HepG2 (cell line): ENCODE measurements around the gene SBK3. TPM values are rescaled to one million over a fixed set of nuclear protein-coding genes. Genes with fewer than 3 reads are reported as not detected.

Experiments
- AGO2 ChIP-seq: fragments of 200-400 bp; formaldehyde crosslinking; optimal IDR thresholded peaks from 2 replicates; pipeline ENCODE3; 2017; ENCODE audit warnings: mild to moderate bottlenecking, low read depth, low read length, moderate library complexity
- ATF4 ChIP-seq, 2 experiments: fragments of 450-650 bp in 1 of 2; sonication (generic) in 1 of 2; formaldehyde crosslinking; IDR thresholded peaks; 2 replicates each; pipeline versions ENCODE4 v1.5.0 to v1.8.0; 2020 to 2022; ENCODE audit warnings: mild to moderate bottlenecking in 1 of 2, missing genetic modification reagents in 1 of 2
- E2F2 ChIP-seq: sonication (generic); formaldehyde crosslinking; IDR thresholded peaks from 2 replicates; pipeline ENCODE4 v1.4.0; 2020; ENCODE audit warnings: missing genetic modification reagents, borderline replicate concordance
- NKX3-1 ChIP-seq: sonication (generic); formaldehyde crosslinking; IDR thresholded peaks from 2 replicates; pipeline ENCODE4 v1.5.0; 2020; ENCODE audit warnings: missing genetic modification reagents
- SOX5 ChIP-seq: IDR thresholded peaks from 2 replicates; pipeline ENCODE4 v1.6.1; 2016; ENCODE audit warnings: borderline replicate concordance
- TAF1 ChIP-seq: sonication (generic); formaldehyde crosslinking; IDR thresholded peaks from 2 replicates; pipeline ENCODE4 v1.4.0; 2020; ENCODE audit warnings: missing genetic modification reagents
- TFE3 ChIP-seq: IDR thresholded peaks from 2 replicates; pipeline ENCODE4 v1.6.1; 2016
- ZBTB38 ChIP-seq: sonication (generic); formaldehyde crosslinking; IDR thresholded peaks from 2 replicates; pipeline ENCODE4 v1.5.1; 2020; ENCODE audit warnings: mild to moderate bottlenecking, missing genetic modification reagents
- ZBTB44 ChIP-seq: sonication (generic); formaldehyde crosslinking; IDR thresholded peaks from 2 replicates; pipeline ENCODE4 v1.4.0; 2020; ENCODE audit warnings: missing genetic modification reagents
- ZNF10 ChIP-seq: sonication (generic); formaldehyde crosslinking; IDR thresholded peaks from 2 replicates; pipeline ENCODE4 v1.4.0; 2020; ENCODE audit warnings: mild to moderate bottlenecking, low read depth, missing genetic modification reagents, borderline replicate concordance
- ZNF225 ChIP-seq: sonication (generic); formaldehyde crosslinking; IDR thresholded peaks from 2 replicates; pipeline ENCODE4 v1.4.0; 2020; ENCODE audit warnings: mild to moderate bottlenecking, missing genetic modification reagents
- ZNF280D ChIP-seq: sonication (generic); formaldehyde crosslinking; IDR thresholded peaks from 2 replicates; pipeline ENCODE4 v1.5.1; 2020; ENCODE audit warnings: mild to moderate bottlenecking, missing genetic modification reagents
- ZNF432 ChIP-seq: sonication (generic); formaldehyde crosslinking; IDR thresholded peaks from 2 replicates; pipeline ENCODE4 v1.5.0; 2020; ENCODE audit warnings: missing genetic modification reagents, mild to moderate bottlenecking, borderline replicate concordance
- ZNF773 ChIP-seq: sonication (generic); formaldehyde crosslinking; IDR thresholded peaks from 2 replicates; pipeline ENCODE4 v1.4.0; 2020; ENCODE audit warnings: missing genetic modification reagents, borderline replicate concordance
- polyA plus RNA-seq, 8 experiments: library from polyadenylated mRNA; depleted of rRNA in 3 of 8; stranded (reverse) in 7 of 8; unstranded in 1 of 8; fragments of >200 nt; fragmentation: Illumina TruSeq in 4 of 8; extraction: Trizol in 4 of 8; gene quantifications; 2 replicates each; pipeline versions ENCODE4 v1.2.1 to v1.2.3, GENCODE V29; 2011 to 2016; ENCODE audit warnings: low read depth in 4 of 8, missing spikeins in 1 of 8, mixed read lengths in 1 of 8; ENCODE audit not compliant: insufficient read depth in 1 of 8
- total RNA-seq, 5 experiments: library from RNA; depleted of rRNA; stranded (reverse); fragments of >200 nt; fragmentation: Illumina TruSeq; extraction: Trizol; gene quantifications; 2 replicates each; pipeline ENCODE4 v1.2.3, GENCODE V29; 2016; ENCODE audit warnings: low read depth in 1 of 5

The SBK3 gene
- total and polyA plus RNA-seq, 2 of the 13 experiments (the other 11 are each of a cell fraction or from before 2014, with no cell fraction given), result 0.66 to 0.77 TPM

- TF ChIP-seq E2F2 (no peak), TAF1 (CRISPR knock-in tag) (peak; percentile 27; the same call in 1 of the 2 replicates), ZNF773 (CRISPR knock-in tag) (no peak), TFE3 (CRISPR knock-in tag) (no peak), ZBTB38 (CRISPR knock-in tag) (0 out of 2 replicates have a peak, but pooled peaks have one; percentile 48), ZNF432 (CRISPR knock-in tag) (no peak), ATF4 (CRISPR knock-in tag; IDR thresholded peaks at IDR 0.05) (no peak), ZNF10 (no peak), ZNF280D (CRISPR knock-in tag) (no peak), ZNF225 (CRISPR knock-in tag) (no peak), NKX3-1 (no peak), ZBTB44 (CRISPR knock-in tag) (no peak), AGO2 (no peak), SOX5 (peak; percentile 47; the same call in 1 of the 2 replicates)
These were observed 4.4 kb upstream of the SBK3 start (continued) for GRCh38 chr19:55549500-55550320.
